Activated CD8-positive, alpha-beta T cell treated with anti-CD3 and anti-CD28 coated beads for 36 hours (primary cell): Measurements from ENCODE around the gene C4orf33. TPM values are rescaled to one million over a fixed set of nuclear protein-coding genes. Genes with fewer than 3 reads are reported as not detected.

ENCODE experiments used
- ATAC-seq: fragments of 200-7000 bp; cut with Tn5 transposase; one replicate; pipeline ENCODE4 v1.10.0; 2021; ENCODE audit warnings: mild to moderate bottlenecking, moderate library complexity
- CTCF ChIA-PET: fragments of 350-600 bp; sonication (Branson Sonifier 250); formaldehyde crosslinking; loops from one replicate; lab custom pipeline; 2021; ENCODE audit warnings: antibody characterized with exemption; lab: Charles Lee
- POLR2A ChIA-PET: fragments of 350-600 bp; sonication (Branson Sonifier 250); formaldehyde crosslinking; loops from one replicate; lab custom pipeline; 2021; ENCODE audit warnings: antibody characterized with exemption; lab: Charles Lee
- DNase-seq: peaks from one replicate; pipeline ENCODE4 v3.0.0-alpha.2; 2020
- H3K27ac Mint-ChIP-seq: one replicate; pipeline ENCODE4 v1.8.0; 2021; ENCODE audit warnings: mild to moderate bottlenecking, mixed read lengths
- H3K27me3 Mint-ChIP-seq: one replicate; pipeline ENCODE4 v1.8.0; 2021; ENCODE audit warnings: mixed read lengths
- H3K36me3 Mint-ChIP-seq: one replicate; pipeline ENCODE4 v1.8.0; 2021; ENCODE audit warnings: low read depth, mixed read lengths
- H3K4me1 Mint-ChIP-seq: one replicate; pipeline ENCODE4 v1.8.0; 2021; ENCODE audit warnings: low read depth, mixed read lengths
- H3K4me3 Mint-ChIP-seq: one replicate; pipeline ENCODE4 v1.8.0; 2021; ENCODE audit warnings: mild to moderate bottlenecking, moderate library complexity, mixed read lengths
- H3K9me3 Mint-ChIP-seq: one replicate; pipeline ENCODE4 v1.8.0; 2021; ENCODE audit warnings: mixed read lengths
- intact Hi-C: fragments of 100-400 bp; cut with micrococcal nuclease; formaldehyde crosslinking; loops from one replicate; pipeline ENCODE4 v1.10.0; 2022
- total RNA-seq, 2 experiments: library from RNA; stranded (reverse); gene quantifications; one replicate each; pipeline ENCODE4 v1.2.3, GENCODE V29; 2021
- TF ChIP-seq, protein P1 (sequence below): fragments of 200-600 bp; IDR thresholded peaks from one replicate; pipeline ENCODE4 v1.8.0; 2022; ENCODE audit warnings: antibody characterized with exemption, mild to moderate bottlenecking

The C4orf33 gene
- total RNA-seq, 2 experiments from 2014 or later: 15.0 to 15.6 TPM

DNA sequence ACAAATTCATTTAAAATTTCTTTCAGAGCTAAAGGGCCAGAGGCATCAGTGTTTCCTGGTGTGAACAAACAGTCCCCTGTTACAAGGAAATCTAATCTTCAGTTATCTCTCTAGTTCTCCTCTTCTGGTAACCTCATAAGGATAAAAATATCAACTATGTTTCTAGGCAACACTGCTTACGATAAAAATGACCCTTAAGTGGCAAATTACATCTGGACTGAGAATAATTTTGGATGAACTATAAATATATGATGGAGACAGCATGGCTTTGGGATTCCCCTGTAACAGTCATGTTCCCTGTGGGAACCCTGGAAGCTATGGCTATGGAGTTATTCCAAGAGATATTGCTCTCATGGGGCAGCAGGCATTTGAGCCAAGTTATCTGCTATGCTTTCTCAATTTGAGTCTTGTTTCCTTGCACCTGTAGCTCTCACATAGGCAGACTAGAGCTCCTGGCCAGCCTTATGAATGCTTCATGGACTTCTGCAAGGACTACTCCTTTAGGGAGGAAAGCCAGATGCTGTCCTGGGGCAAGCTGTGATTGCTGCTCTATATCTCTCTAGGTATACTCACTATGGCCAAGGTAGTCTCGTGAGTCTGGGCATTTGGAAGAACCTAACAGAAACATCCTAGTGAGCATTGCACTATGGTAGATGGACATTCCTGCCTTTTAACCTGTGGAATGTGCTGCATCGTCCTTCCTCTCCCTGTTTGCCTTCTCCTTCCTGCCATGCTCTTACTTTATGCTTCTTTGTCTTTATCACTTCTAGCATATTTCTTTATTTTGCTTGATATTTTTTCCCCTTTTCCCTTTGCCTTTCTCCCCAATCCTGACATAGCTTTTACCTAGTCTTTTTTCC lies 14.2 kb downstream of the C4orf33 start:
- no peak for ATAC-seq
- POLR2A ChIA-PET: no interaction called here
- no peak overlapping the region for H3K27ac Mint-ChIP-seq
- CTCF ChIA-PET: no interaction called here
- no peaks in the 10 kb centered on the region for H3K9me3 Mint-ChIP-seq
- TF ChIP-seq, protein P1, sequence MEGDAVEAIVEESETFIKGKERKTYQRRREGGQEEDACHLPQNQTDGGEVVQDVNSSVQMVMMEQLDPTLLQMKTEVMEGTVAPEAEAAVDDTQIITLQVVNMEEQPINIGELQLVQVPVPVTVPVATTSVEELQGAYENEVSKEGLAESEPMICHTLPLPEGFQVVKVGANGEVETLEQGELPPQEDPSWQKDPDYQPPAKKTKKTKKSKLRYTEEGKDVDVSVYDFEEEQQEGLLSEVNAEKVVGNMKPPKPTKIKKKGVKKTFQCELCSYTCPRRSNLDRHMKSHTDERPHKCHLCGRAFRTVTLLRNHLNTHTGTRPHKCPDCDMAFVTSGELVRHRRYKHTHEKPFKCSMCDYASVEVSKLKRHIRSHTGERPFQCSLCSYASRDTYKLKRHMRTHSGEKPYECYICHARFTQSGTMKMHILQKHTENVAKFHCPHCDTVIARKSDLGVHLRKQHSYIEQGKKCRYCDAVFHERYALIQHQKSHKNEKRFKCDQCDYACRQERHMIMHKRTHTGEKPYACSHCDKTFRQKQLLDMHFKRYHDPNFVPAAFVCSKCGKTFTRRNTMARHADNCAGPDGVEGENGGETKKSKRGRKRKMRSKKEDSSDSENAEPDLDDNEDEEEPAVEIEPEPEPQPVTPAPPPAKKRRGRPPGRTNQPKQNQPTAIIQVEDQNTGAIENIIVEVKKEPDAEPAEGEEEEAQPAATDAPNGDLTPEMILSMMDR: no peak
- H3K36me3 Mint-ChIP-seq: peaks cover 2% of the 10 kb centered on the region
- no peak overlapping the region for H3K4me3 Mint-ChIP-seq
- no peaks in the 10 kb centered on the region for H3K27me3 Mint-ChIP-seq
- no peaks in the 10 kb centered on the region for H3K4me1 Mint-ChIP-seq
- no peak for DNase-seq
- intact Hi-C loops: no loop called here

- no peak for ATAC-seq
- CTCF ChIA-PET: no interaction called here
Measured at GRCh38 chr4:129110931-129111330, 15.0 kb downstream of the C4orf33 start.

GRCh38 chr4:129111919-129112318 lies 16.0 kb downstream of the C4orf33 start:
- ChIA-PET CTCF (no interaction called here), POLR2A (no interaction called here)
- no peaks in the 10 kb centered on the region for H3K4me1 Mint-ChIP-seq
- intact Hi-C loops: no loop called here
- TF ChIP-seq, protein P1: no peak
- peaks cover 2% of the 10 kb centered on the region for H3K36me3 Mint-ChIP-seq
- no peaks in the 10 kb centered on the region for H3K9me3 Mint-ChIP-seq
- DNase-seq (no peak), ATAC-seq (no peak)
- no peak overlapping the region for H3K27ac Mint-ChIP-seq
- H3K4me3 Mint-ChIP-seq: no peak overlapping the region
- no peaks in the 10 kb centered on the region for H3K27me3 Mint-ChIP-seq

More at GRCh38 chr4:129110931-129111330, 15.0 kb downstream of the C4orf33 start:
- POLR2A ChIA-PET: no interaction called here
- H3K4me3 Mint-ChIP-seq: no peak overlapping the region
- no peaks in the 10 kb centered on the region for H3K27me3 Mint-ChIP-seq
- no peak overlapping the region for H3K27ac Mint-ChIP-seq
- no peaks in the 10 kb centered on the region for H3K4me1 Mint-ChIP-seq
- peaks cover 2% of the 10 kb centered on the region for H3K36me3 Mint-ChIP-seq
- TF ChIP-seq, protein P1: no peak
- intact Hi-C loops: no loop called here
- DNase-seq: no peak
- no peaks in the 10 kb centered on the region for H3K9me3 Mint-ChIP-seq

DNA sequence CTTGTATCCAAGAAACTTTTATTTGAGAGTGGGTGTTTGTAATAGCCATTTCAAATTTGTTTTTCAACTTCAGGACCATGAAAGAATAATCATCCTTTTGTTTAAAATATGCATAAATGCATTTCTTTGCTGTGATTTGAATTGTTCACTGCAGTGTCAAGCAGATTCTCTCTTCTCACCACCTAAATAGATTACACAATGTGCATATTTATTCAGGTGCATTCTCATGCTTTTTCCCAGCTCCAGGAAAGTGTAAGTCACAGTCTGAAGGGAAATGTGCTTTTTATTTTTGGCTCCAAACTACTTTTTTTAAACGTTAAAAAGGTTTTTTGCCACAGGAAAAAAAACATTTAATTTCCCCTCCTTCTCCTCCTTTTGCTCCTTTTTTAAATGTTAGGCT lies 17.5 kb downstream of the C4orf33 start:
- H3K9me3 Mint-ChIP-seq: no peaks in the 10 kb centered on the region
- no peaks in the 10 kb centered on the region for H3K27me3 Mint-ChIP-seq
- no peak for ATAC-seq
- peaks cover 2% of the 10 kb centered on the region for H3K36me3 Mint-ChIP-seq
- POLR2A ChIA-PET: interaction anchor here (1.1 kb wide), 1 partner anchor 20 kb away, joined by 3 read pairs; the partner anchor contains the start of gene SCLT1
- DNase-seq: no peak
- CTCF ChIA-PET: no interaction called here
- H3K27ac Mint-ChIP-seq: no peak overlapping the region
- H3K4me3 Mint-ChIP-seq: no peak overlapping the region
- H3K4me1 Mint-ChIP-seq: no peaks in the 10 kb centered on the region
- intact Hi-C loops: no loop called here
- TF ChIP-seq, protein P1: no peak

DNA sequence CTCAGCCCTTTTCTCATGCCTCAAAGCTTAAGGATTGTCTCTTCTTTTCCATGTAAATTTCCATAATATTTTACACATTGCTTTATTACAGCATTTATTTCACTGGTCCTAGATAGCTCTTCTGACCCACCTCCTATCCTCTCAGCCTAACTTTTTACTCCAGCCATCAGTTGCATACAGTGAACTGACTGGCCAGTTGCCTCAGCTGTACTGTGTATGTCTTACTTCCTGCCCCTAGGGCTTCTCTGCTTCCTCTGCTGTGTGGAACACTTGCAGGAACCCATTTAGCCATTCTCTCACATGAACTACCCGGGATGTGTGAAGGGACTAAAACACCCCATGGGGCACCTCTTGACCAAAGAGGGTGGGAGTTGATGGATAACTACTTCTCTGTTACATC lies 18.0 kb downstream of the C4orf33 start:
- ATAC-seq: no peak
- Mint-ChIP-seq H3K27me3 (no peaks in the 10 kb centered on the region), H3K36me3 (peaks cover 2% of the 10 kb centered on the region), H3K4me1 (no peaks in the 10 kb centered on the region), H3K4me3 (no peak overlapping the region), H3K9me3 (no peaks in the 10 kb centered on the region), H3K27ac (no peak overlapping the region)
- POLR2A ChIA-PET: interaction anchor here (1.1 kb wide), 1 partner anchor 21 kb away, joined by 3 read pairs; the partner anchor contains the start of gene SCLT1
- intact Hi-C loops: no loop called here
- CTCF ChIA-PET: no interaction called here
- TF ChIP-seq, protein P1: no peak
- no peak for DNase-seq
